HG03342 (cell line): ENCODE data around the gene OR8S1.
A peak's percentile ranks its signal among the peaks of the same experiment; 100 is the strongest.
"Not testable (repeated sequence)": the region's sequence is repeated elsewhere in the genome, so short reads cannot be mapped to it uniquely, and the experiment has no call there.

Experiments used
- ATAC-seq: cut with Tn5 transposase; IDR thresholded peaks from one replicate; pipeline ENCODE4 v1.9.1; 2021; ENCODE audit warnings: mild to moderate bottlenecking, moderate library complexity; ENCODE audit not compliant: unreplicated experiment

Gene OR8S1

GRCh38 chr12:48525332-48525731, at the start of gene OR8S1:
TSS of gene OR8S1 (plus strand) at chr12:48525632. CDS start at chr12:48525632, 0 bp downstream.
- ATAC-seq, result no peak

GRCh38 chr12:48482198-48482597, 43.2 kb upstream of the OR8S1 start, which contains the start of gene C12orf54:
TSS of gene C12orf54 (plus strand) at chr12:48482498. CDS start at chr12:48483297, 799 bp downstream.
- ATAC-seq, result no peak

GRCh38 chr12:48482930-48483329, 42.5 kb upstream of the OR8S1 start:
- no peak for ATAC-seq

- no peak for ATAC-seq
These were observed 39.2 kb upstream of the OR8S1 start for GRCh38 chr12:48486261-48486660.

GRCh38 chr12:48486679-48487078, 38.8 kb upstream of the OR8S1 start:
- ATAC-seq, result no peak

- ATAC-seq, result peak; percentile 90
These were observed 36.4 kb upstream of the OR8S1 start for GRCh38 chr12:48489012-48489411.

- not testable (repeated sequence) for ATAC-seq
These were observed 36.0 kb upstream of the OR8S1 start for GRCh38 chr12:48489456-48489855.

- not testable (repeated sequence) for ATAC-seq
These were observed 25.2 kb upstream of the OR8S1 start for GRCh38 chr12:48500281-48500680.

- not testable (repeated sequence) for ATAC-seq
These were observed 18.6 kb upstream of the OR8S1 start for GRCh38 chr12:48506836-48507235.

GRCh38 chr12:48508987-48509386, 16.4 kb upstream of the OR8S1 start:
- no peak for ATAC-seq

- no peak for ATAC-seq
These were observed 15.3 kb upstream of the OR8S1 start for GRCh38 chr12:48510111-48510510.

GRCh38 chr12:48512855-48513254, 12.6 kb upstream of the OR8S1 start:
- peak; percentile 88 for ATAC-seq

GRCh38 chr12:48514728-48515127, 10.7 kb upstream of the OR8S1 start:
- ATAC-seq, result no peak

GRCh38 chr12:48520381-48520780, 5.1 kb upstream of the OR8S1 start:
- ATAC-seq, result not testable (repeated sequence)

- no peak for ATAC-seq
These were observed 2.6 kb downstream of the OR8S1 start for GRCh38 chr12:48527891-48528670.

GRCh38 chr12:48532601-48533000, 7.2 kb downstream of the OR8S1 start:
- ATAC-seq, result no peak

GRCh38 chr12:48536602-48537001, 11.2 kb downstream of the OR8S1 start:
- ATAC-seq, result no peak

- ATAC-seq, result no peak
These were observed 17.0 kb downstream of the OR8S1 start for GRCh38 chr12:48542300-48542928.

GRCh38 chr12:48545833-48546469, 20.5 kb downstream of the OR8S1 start:
- no peak for ATAC-seq

- not testable (repeated sequence) for ATAC-seq
These were observed 21.6 kb downstream of the OR8S1 start for GRCh38 chr12:48547012-48547411.

GRCh38 chr12:48551636-48552035, 26.2 kb downstream of the OR8S1 start:
- not testable (repeated sequence) for ATAC-seq
